Measurements from ENCODE around the gene GANC. TPM values are rescaled to one million over a fixed set of nuclear protein-coding genes. Genes with fewer than 3 reads are reported as not detected.

The GANC gene
- total RNA-seq, 2 experiments from 2014 or later, result 28.3 to 32.1 TPM

DNA sequence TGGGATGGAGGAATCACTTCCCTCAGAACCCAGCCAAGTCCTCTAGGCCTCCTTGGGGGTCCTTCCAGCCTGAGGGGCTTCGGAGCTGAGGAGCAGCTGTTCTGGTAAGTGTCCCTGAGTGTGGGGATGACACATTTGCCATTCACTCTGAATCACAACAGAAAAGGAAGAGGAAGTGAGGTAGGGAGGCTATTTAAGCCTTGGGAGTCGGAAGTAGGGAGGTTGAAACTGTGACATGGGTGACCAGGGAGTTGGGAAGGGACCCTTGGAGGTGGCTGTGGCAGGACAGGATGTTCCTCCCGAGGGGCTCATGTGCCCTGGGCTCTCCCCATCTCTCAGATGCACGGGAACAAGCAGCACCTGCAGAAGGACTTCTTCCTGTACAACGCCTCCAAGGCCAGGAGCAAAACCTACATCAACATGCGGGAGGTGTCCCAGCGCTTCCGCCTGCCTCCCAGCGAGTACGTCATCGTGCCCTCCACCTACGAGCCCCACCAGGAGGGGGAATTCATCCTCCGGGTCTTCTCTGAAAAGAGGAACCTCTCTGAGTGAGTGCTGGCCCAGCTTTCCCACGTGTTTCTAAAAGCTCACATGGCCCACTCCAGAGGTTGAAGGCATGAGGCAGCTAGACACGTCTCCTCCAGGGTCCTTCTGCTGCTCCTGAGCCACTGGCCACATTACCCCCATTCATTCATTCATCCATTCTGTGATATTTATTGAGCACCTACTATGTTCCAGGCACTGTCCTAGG lies 129.6 kb downstream of the GANC start:
- peak overlapping the region; percentile 60 for H3K27ac Mint-ChIP-seq

DNA sequence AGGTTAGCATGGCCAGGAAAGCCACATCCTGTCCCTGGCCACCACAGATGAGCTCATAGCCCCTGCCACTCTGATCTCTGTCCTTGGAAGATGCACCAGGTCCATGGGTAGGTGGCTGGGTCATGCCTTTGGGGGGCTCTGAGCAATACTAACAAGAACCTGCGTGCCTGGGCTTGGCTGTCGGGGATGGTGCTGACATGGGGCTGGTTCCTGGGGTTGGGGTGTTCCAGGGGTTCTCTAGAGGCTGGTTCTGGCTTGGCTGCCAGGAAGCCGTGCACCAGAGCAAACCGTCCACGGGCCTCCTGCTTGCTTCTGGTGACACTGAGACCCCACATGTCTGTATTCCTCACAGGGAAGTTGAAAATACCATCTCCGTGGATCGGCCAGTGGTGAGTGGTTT lies 130.4 kb downstream of the GANC start:
- Mint-ChIP-seq H3K27me3 (no peaks in the 10 kb centered on the region), H3K4me1 (peaks cover 8% of the 10 kb centered on the region), H3K36me3 (ENCODE audit: low read depth) (peaks cover 2% of the 10 kb centered on the region), H3K4me3 (no peak overlapping the region), H3K9me3 (no peaks in the 10 kb centered on the region), H3K27ac (no peak overlapping the region)
- CTCF ChIA-PET, result no interaction called here
- DNase-seq, result no peak
- POLR2A ChIA-PET, result no interaction called here

More for the DNA sequence above, 129.6 kb downstream of the GANC start:
- Mint-ChIP-seq H3K4me3 (no peak overlapping the region), H3K4me1 (peaks cover 8% of the 10 kb centered on the region), H3K36me3 (ENCODE audit: low read depth) (peaks cover 2% of the 10 kb centered on the region), H3K9me3 (no peaks in the 10 kb centered on the region), H3K27me3 (no peaks in the 10 kb centered on the region)
- DNase-seq, result no peak
- ChIA-PET POLR2A (no interaction called here), CTCF (interaction anchor here (0.9 kb wide), 1 partner anchor 25 kb away, joined by 3 read pairs; no protein-coding TSS in a partner anchor)

DNA sequence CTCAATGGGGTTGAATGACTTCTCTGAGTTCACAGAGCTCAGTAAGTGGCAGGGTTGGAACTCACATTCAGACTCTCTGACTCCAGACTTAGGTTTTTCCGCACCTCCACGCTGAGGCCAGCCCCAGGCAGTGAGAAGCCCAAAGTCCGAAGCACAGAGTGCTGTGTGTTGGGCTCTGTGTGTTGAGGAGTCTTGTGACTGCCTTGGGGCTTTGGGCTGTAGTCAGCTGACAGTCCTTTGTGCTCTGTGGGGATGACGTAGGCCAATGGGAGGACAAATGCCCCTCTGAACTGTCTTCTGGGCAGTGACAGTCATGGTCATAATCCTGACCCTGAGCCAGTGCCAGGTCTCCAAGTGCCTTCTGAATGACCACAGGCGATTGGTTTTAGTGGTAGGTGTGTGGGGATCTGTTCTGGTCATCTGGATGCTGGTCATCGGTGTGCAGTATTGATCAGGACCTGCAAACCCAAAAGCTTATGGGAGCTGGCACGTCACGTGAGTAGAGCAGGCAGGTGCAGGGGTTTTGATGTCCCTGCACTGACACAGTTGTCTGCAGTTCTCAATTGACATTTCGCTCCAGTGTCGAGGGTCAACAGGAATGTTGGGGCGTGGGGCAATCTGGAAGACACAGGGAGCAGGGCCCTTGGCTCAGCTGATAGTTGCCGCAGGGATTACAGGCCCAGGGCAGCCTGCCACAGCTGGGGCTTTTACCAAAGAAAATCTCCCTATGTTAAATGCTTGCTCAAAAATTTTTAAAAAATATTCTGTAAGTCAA lies 131.6 kb downstream of the GANC start:
- POLR2A ChIA-PET, result no interaction called here
- no peaks in the 10 kb centered on the region for H3K27me3 Mint-ChIP-seq
- no peaks in the 10 kb centered on the region for H3K9me3 Mint-ChIP-seq
- CTCF ChIA-PET, result interaction anchor here (1.5 kb wide), 1 partner anchor 22 kb away, joined by 3 read pairs; no protein-coding TSS in a partner anchor
- no peak overlapping the region for H3K4me3 Mint-ChIP-seq
- H3K27ac Mint-ChIP-seq, result no peak overlapping the region
- peaks cover 8% of the 10 kb centered on the region for H3K4me1 Mint-ChIP-seq
- H3K36me3 Mint-ChIP-seq (ENCODE audit: low read depth), result peaks cover 2% of the 10 kb centered on the region
- no peak for DNase-seq

DNA sequence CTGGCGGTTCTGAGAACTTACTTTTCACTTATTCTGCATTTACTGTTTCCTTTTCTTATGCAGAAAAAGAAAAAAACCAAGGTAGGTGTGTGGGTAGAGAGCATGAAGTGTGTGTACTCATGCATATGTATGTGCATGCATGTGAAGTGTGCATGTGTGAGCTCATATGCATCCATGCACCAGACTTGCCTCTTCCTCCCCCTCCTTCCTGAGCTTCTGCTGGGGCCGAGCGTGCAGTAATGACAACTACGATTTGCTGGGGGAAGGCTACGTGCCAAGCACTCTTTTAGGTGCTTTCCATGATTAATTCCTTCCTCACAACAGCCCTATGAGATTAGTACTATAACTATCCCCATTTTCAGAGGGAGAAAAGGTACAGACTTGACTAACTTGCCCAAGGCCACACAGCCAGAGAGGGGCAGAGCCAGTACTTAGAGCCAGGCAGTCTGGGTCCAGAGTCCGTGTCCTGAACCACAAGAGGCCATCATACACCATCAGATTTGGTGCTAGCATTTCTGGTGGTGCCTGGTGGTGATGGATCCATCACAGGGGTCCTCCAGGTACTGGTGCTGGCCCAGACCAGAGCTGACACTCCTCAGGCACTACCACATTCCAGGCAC lies 133.0 kb downstream of the GANC start:
- no peak overlapping the region for H3K27ac Mint-ChIP-seq
- no peak overlapping the region for H3K4me3 Mint-ChIP-seq
- H3K4me1 Mint-ChIP-seq, result peaks cover 8% of the 10 kb centered on the region
- POLR2A ChIA-PET, result interaction anchor here (0.5 kb wide), 1 partner anchor 13 kb away, joined by 3 read pairs; no protein-coding TSS in a partner anchor
- peaks cover under 1% of the 10 kb centered on the region for H3K36me3 Mint-ChIP-seq (ENCODE audit: low read depth)
- CTCF ChIA-PET, result interaction anchor here (1.5 kb wide), 1 partner anchor 23 kb away, joined by 3 read pairs; no protein-coding TSS in a partner anchor
- no peak for DNase-seq
- no peaks in the 10 kb centered on the region for H3K9me3 Mint-ChIP-seq
- H3K27me3 Mint-ChIP-seq, result no peaks in the 10 kb centered on the region

Other genes starting within 250 kb of the GANC start
- not detected for gene PLA2G4D, start 178.6 kb upstream of the GANC start, total RNA-seq
- not detected for gene PLA2G4F, start 116.6 kb upstream of the GANC start, total RNA-seq
- gene VPS39, start 64.9 kb upstream of the GANC start, total RNA-seq, result 10 to 100 TPM; 66.8 to 77.5 TPM
- 10 to 100 TPM; 37.7 to 38.0 TPM for gene TMEM87A, start 232 bp downstream of the GANC start, total RNA-seq
- gene CAPN3, start 86.3 kb downstream of the GANC start, total RNA-seq, result 1 to 10 TPM; 5.3 to 5.5 TPM
- gene ZNF106, start 217.9 kb downstream of the GANC start, total RNA-seq, result 10 to 100 TPM; 45.8 to 56.0 TPM
- gene SNAP23, start 222.4 kb downstream of the GANC start, total RNA-seq, result 10 to 100 TPM; 50.7 to 63.1 TPM